B cell (primary cell): ENCODE results near the gene FBN2.

Experiments
- CTCF ChIP-seq: fragments of 200-600 bp; IDR thresholded peaks from one replicate; pipeline ENCODE4 v1.8.0; 2022; ENCODE audit warnings: antibody characterized with exemption, mild to moderate bottlenecking
- EZH2 ChIP-seq: IDR thresholded peaks from 2 replicates; pipeline ENCODE4 v1.6.1; 2012; ENCODE audit warnings: borderline replicate concordance, low read depth, mild to moderate bottlenecking, moderate library complexity, low read length; ENCODE audit not compliant: insufficient read depth, poor library complexity, severe bottlenecking

- TF ChIP-seq EZH2: no peak
- no peak for TF ChIP-seq CTCF
Observed at GRCh38 chr5:128220841-128221240, 317.2 kb downstream of the FBN2 start.
